GM23338 (cell line): Measurements from ENCODE around the gene TOMM70. TPM values are rescaled to one million over a fixed set of nuclear protein-coding genes. Genes with fewer than 3 reads are reported as not detected.

Source experiments
- ATAC-seq: fragments of 200-7000 bp; cut with Tn5 transposase; 3 replicates; pipeline ENCODE4 v1.9.1; 2020
- DNase-seq: peaks from one replicate; pipeline ENCODE4 v3.0.0-alpha.2; 2015; ENCODE audit warnings: low spot score
- H2AFZ ChIP-seq: fragments of 200-600 bp; sonication (generic); 2 replicates; pipeline ENCODE4 v1.8.0; 2016; ENCODE audit warnings: antibody characterized with exemption, mild to moderate bottlenecking, moderate library complexity
- H3F3A ChIP-seq: fragments of 200-600 bp; sonication (generic); replicated peaks from 2 replicates; pipeline ENCODE4 v1.8.0; 2017; ENCODE audit warnings: antibody characterized with exemption, mixed run types, low read depth
- H3K27ac ChIP-seq: fragments of 200-600 bp; sonication (generic); 2 replicates; pipeline ENCODE4 v1.6.1; 2016; ENCODE audit warnings: low read depth
- H3K27me3 ChIP-seq: fragments of 200-600 bp; sonication (generic); 2 replicates; pipeline ENCODE4 v1.8.0; 2016; ENCODE audit warnings: mild to moderate bottlenecking, mixed run types, moderate library complexity; ENCODE audit not compliant: insufficient read depth
- H3K36me3 ChIP-seq: fragments of 200-600 bp; sonication (generic); 2 replicates; pipeline ENCODE4 v1.8.0; 2016; ENCODE audit warnings: mild to moderate bottlenecking; ENCODE audit not compliant: insufficient read depth
- H3K4me1 ChIP-seq: fragments of 200-600 bp; sonication (generic); 2 replicates; pipeline ENCODE4 v1.8.0; 2016; ENCODE audit warnings: mild to moderate bottlenecking, moderate library complexity; ENCODE audit not compliant: insufficient read depth
- H3K4me2 ChIP-seq: fragments of 200-600 bp; sonication (generic); 2 replicates; pipeline ENCODE4 v1.7.1; 2017; ENCODE audit warnings: mixed run types
- H3K4me3 ChIP-seq: fragments of 200-600 bp; sonication (generic); 2 replicates; pipeline ENCODE4 v1.6.1; 2016; ENCODE audit warnings: mixed run types
- H3K79me2 ChIP-seq: fragments of 200-600 bp; sonication (generic); replicated peaks from 2 replicates; pipeline ENCODE4 v1.8.0; 2017; ENCODE audit warnings: mild to moderate bottlenecking; ENCODE audit not compliant: insufficient read depth
- H3K9me2 ChIP-seq: fragments of 200-600 bp; sonication (generic); 2 replicates; pipeline ENCODE4 v1.8.0; 2017; ENCODE audit not compliant: insufficient read depth
- H4K20me1 ChIP-seq: fragments of 200-600 bp; sonication (generic); replicated peaks from 2 replicates; pipeline ENCODE4 v1.8.0; 2017; ENCODE audit warnings: mild to moderate bottlenecking; ENCODE audit not compliant: insufficient read depth
- H3K27ac Mint-ChIP-seq: 2 replicates; pipeline ENCODE4 v1.8.0; 2020; ENCODE audit warnings: inconsistent platforms, mild to moderate bottlenecking, moderate library complexity, mixed read lengths
- H3K27me3 Mint-ChIP-seq: 3 replicates; pipeline ENCODE4 v1.8.0; 2022; ENCODE audit warnings: low read depth, mild to moderate bottlenecking, moderate library complexity, mixed read lengths, inconsistent platforms; ENCODE audit not compliant: insufficient read depth, poor library complexity
- H3K36me3 Mint-ChIP-seq: 3 replicates; pipeline ENCODE4 v1.8.0; 2021; ENCODE audit warnings: low read depth, mild to moderate bottlenecking, inconsistent platforms, moderate library complexity, mixed read lengths
- H3K4me1 Mint-ChIP-seq: 3 replicates; pipeline ENCODE4 v1.8.0; 2020; ENCODE audit warnings: mild to moderate bottlenecking, inconsistent platforms, mixed read lengths
- H3K4me3 Mint-ChIP-seq: 3 replicates; pipeline ENCODE4 v1.8.0; 2021; ENCODE audit warnings: moderate library complexity, mild to moderate bottlenecking, inconsistent platforms, mixed read lengths
- H3K9me3 Mint-ChIP-seq: 3 replicates; pipeline ENCODE4 v1.8.0; 2020; ENCODE audit warnings: moderate library complexity, mild to moderate bottlenecking, inconsistent platforms, mixed read lengths
- CREB1 ChIP-seq: fragments of 250-450 bp; sonication (Bioruptor Pico); IDR thresholded peaks from 2 replicates; pipeline ENCODE4 v1.5.0; 2020; ENCODE audit warnings: low read depth, mild to moderate bottlenecking, moderate library complexity
- EZH2 ChIP-seq: fragments of 200-600 bp; sonication (generic); IDR thresholded peaks from one replicate; pipeline ENCODE4 v1.8.0; 2017; ENCODE audit warnings: antibody characterized with exemption, mild to moderate bottlenecking, low read depth; ENCODE audit not compliant: unreplicated experiment
- EZH2phosphoT487 ChIP-seq: fragments of 200-600 bp; sonication (generic); IDR thresholded peaks from one replicate; pipeline ENCODE4 v1.8.1; 2018; ENCODE audit warnings: antibody characterized with exemption; ENCODE audit not compliant: unreplicated experiment
- POLR2AphosphoS5 ChIP-seq: IDR thresholded peaks from 2 replicates; pipeline ENCODE4 v1.6.1; 2016; ENCODE audit warnings: antibody characterized with exemption, low read depth
- ZNF114 ChIP-seq: fragments of 250-450 bp; sonication (Bioruptor Pico); IDR thresholded peaks from 2 replicates; pipeline ENCODE4 v1.5.0; 2020; ENCODE audit warnings: mild to moderate bottlenecking, moderate library complexity
- ZNF331 ChIP-seq: fragments of 250-450 bp; sonication (Bioruptor Pico); IDR thresholded peaks from 2 replicates; pipeline ENCODE4 v1.5.0; 2020; ENCODE audit warnings: low read depth, mild to moderate bottlenecking, moderate library complexity
- long read RNA-seq: library from polyadenylated mRNA; unstranded; transcript quantifications from one replicate; pipeline ENCODE4 v2.0.0, GENCODE V29; 2020; ENCODE audit not compliant: unreplicated experiment
- polyA plus RNA-seq: library from polyadenylated mRNA; unstranded; fragments of >200 nt; fragmentation: Nextera tagmentation; extraction: Ambion mirVana; gene quantifications from 2 replicates; pipeline ENCODE4 v1.2.1, GENCODE V29; 2016
- total RNA-seq: library from RNA; depleted of rRNA; stranded (reverse); fragments of >200 nt; shearing (Covaris generic); gene quantifications from 2 replicates; pipeline ENCODE4 v1.2.3, GENCODE V29; 2014; rRNA removed
- TF ChIP-seq, protein P1 (sequence below): IDR thresholded peaks from 2 replicates; pipeline ENCODE4 v1.6.1; 2016; ENCODE audit warnings: antibody characterized with exemption
- TF ChIP-seq, protein P2 (sequence below), 2 experiments: fragments of 200-600 bp in 1 of 2; sonication (generic) in 1 of 2; conservative IDR thresholded peaks; 2 replicates each; pipeline versions ENCODE4 v1.5.1 to v1.6.1; 2016 to 2017; ENCODE audit warnings: antibody characterized with exemption in 2 of 2, low read depth in 2 of 2, mild to moderate bottlenecking in 2 of 2, moderate library complexity in 1 of 2
- TF ChIP-seq, protein P3 (sequence below): fragments of 250-450 bp; sonication (Bioruptor Pico); IDR thresholded peaks from 2 replicates; pipeline ENCODE4 v1.5.0; 2020; ENCODE audit warnings: mild to moderate bottlenecking, moderate library complexity

TOMM70 gene
- total RNA-seq (66.8 and 67.5 TPM in 2 replicates), polyA plus RNA-seq (26.5 and 29.5 TPM in 2 replicates)
- long read RNA-seq, full-length matches to known transcripts, result 6 of 9 reads
- long read RNA-seq, partial matches to known transcripts, result 3 of 9 reads
- long read RNA-seq, other reads (novel, unspliced or antisense), result 0 of 9 reads

DNA sequence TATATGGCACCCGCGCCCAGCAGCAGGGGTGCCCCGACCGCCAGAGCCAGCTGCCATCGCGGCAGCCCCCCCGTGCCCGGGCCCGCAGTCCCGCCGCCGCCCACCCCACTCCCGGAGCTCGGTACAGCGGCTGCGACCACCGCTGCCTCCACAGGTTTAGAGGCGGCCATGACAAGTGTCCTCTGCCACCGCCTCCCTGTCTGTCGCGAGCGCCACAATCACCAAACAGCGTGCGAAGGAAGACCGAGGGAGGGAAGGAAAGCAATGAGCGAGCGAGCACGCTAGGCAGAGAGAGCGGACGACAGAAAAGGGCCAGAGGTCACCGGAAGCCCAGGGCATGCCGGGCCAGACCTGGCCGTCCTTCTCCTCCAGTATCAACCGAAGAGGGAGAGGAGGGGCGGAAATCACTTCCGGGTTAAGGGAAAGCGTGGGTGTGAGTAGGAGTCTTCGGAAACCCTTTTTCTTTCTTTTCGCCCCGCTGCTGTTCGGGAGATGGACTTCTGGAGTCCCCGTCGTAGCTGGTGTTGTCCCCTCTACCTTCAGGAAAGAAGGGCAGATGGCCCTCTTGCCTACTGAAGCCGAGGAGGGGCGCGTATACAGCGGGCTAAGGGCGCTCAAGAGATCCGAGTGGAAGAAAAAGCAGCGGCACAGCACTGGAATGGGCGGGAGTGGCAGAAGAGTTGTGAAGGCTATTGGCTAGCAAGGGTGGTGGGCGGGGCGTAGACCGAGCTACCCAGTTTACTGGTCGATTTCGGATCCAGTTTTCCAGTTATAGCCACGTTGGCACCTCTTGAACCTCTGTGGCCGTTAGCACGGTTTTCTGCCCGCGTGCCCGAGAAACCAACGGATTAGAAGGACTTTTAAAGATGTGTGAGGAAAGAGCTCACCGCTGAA lies at the start of gene TOMM70, which contains the start of gene LNP1:
TOMM70 (minus strand) TSS at position 310 of the 894 bp plus-strand sequence; CDS start at position 170, 140 bp downstream.
LNP1 (plus strand) TSS at position 760 of the 894 bp plus-strand sequence. CDS start 28,191 bp downstream, outside the sequence.
- Histone ChIP-seq H3K4me2 (peak within 1 kb of the TSS; percentile 89), H3K4me1 (peaks cover 16% of the 10 kb centered on the region; the same call in 1 of the 2 replicates), H3K79me2 (peaks cover 87% of the 10 kb centered on the region), H3K27me3 (no peaks in the 10 kb centered on the region), H2AFZ (peak within 1 kb of the TSS; percentile 90), H3K9me2 (no peaks in the 10 kb centered on the region), H4K20me1 (peaks cover 21% of the 10 kb centered on the region), H3K4me3 (peak within 1 kb of the TSS; percentile 65), H3F3A (no peaks in the 10 kb centered on the region), H3K27ac (peak within 1 kb of the TSS; percentile 96), H3K36me3 (no peaks in the 10 kb centered on the region)
- H3K9me3 Mint-ChIP-seq, result no peaks in the 10 kb centered on the region
- TF ChIP-seq POLR2AphosphoS5 (peak; percentile 85), EZH2 (no peak), ZNF114 (CRISPR knock-in tag) (no peak)
- TF ChIP-seq, protein P1, sequence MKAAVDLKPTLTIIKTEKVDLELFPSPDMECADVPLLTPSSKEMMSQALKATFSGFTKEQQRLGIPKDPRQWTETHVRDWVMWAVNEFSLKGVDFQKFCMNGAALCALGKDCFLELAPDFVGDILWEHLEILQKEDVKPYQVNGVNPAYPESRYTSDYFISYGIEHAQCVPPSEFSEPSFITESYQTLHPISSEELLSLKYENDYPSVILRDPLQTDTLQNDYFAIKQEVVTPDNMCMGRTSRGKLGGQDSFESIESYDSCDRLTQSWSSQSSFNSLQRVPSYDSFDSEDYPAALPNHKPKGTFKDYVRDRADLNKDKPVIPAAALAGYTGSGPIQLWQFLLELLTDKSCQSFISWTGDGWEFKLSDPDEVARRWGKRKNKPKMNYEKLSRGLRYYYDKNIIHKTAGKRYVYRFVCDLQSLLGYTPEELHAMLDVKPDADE, result peak; percentile 78
- peaks cover 12% of the 10 kb centered on the region for H3K36me3 Mint-ChIP-seq
- ATAC-seq, result peak; percentile 94
- H3K4me1 Mint-ChIP-seq, result peaks cover 22% of the 10 kb centered on the region
- peak; percentile 99 for DNase-seq
- peaks cover 5% of the 10 kb centered on the region for H3K27me3 Mint-ChIP-seq
- H3K4me3 Mint-ChIP-seq, result peak within 1 kb of the TSS; percentile 91
- H3K27ac Mint-ChIP-seq, result peak within 1 kb of the TSS; percentile 99

DNA sequence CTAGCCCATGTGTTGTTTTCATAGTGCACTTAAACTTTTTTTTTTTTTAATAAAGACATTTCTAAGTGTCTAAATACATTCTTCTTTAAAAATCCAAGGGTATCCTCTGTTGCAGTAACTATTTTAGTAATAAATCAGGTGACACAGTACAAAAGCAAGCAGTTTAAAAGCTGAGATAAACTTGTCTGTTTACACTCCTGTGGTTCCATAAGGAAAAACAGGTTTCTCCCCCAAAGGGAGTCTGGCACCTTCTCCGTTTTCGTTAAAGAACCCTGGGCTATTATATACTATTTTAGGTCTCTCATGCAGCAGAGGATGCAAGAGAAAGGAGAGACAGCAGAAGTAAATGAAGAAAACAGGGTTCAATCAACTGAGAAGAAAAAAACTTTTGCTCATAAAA lies 48.3 kb upstream of the TOMM70 start:
- no peak overlapping the region for H3K4me3 Mint-ChIP-seq
- Histone ChIP-seq H3K27ac (no peak overlapping the region), H3K9me2 (no peaks in the 10 kb centered on the region), H3K36me3 (peaks cover 18% of the 10 kb centered on the region; the same call in 1 of the 2 replicates), H3K4me1 (peaks cover 4% of the 10 kb centered on the region; the same call in 1 of the 2 replicates), H3K27me3 (no peaks in the 10 kb centered on the region), H2AFZ (no peak overlapping the region), H3F3A (no peaks in the 10 kb centered on the region), H4K20me1 (no peaks in the 10 kb centered on the region), H3K4me2 (0 out of 2 replicates have a peak overlapping the region, but pooled peaks have one; percentile 4), H3K4me3 (no peak overlapping the region), H3K79me2 (no peaks in the 10 kb centered on the region)
- H3K9me3 Mint-ChIP-seq, result peaks cover 43% of the 10 kb centered on the region
- H3K27ac Mint-ChIP-seq, result no peak overlapping the region
- peaks cover 3% of the 10 kb centered on the region for H3K27me3 Mint-ChIP-seq
- H3K4me1 Mint-ChIP-seq, result peaks cover 11% of the 10 kb centered on the region; the same call in 2 of the 3 replicates
- H3K36me3 Mint-ChIP-seq, result peaks cover 42% of the 10 kb centered on the region
- DNase-seq (no peak), ATAC-seq (no peak)
- TF ChIP-seq EZH2phosphoT487, result no peak
- TF ChIP-seq ZNF331, result no peak
- TF ChIP-seq EZH2, result no peak
- TF ChIP-seq, protein P2, sequence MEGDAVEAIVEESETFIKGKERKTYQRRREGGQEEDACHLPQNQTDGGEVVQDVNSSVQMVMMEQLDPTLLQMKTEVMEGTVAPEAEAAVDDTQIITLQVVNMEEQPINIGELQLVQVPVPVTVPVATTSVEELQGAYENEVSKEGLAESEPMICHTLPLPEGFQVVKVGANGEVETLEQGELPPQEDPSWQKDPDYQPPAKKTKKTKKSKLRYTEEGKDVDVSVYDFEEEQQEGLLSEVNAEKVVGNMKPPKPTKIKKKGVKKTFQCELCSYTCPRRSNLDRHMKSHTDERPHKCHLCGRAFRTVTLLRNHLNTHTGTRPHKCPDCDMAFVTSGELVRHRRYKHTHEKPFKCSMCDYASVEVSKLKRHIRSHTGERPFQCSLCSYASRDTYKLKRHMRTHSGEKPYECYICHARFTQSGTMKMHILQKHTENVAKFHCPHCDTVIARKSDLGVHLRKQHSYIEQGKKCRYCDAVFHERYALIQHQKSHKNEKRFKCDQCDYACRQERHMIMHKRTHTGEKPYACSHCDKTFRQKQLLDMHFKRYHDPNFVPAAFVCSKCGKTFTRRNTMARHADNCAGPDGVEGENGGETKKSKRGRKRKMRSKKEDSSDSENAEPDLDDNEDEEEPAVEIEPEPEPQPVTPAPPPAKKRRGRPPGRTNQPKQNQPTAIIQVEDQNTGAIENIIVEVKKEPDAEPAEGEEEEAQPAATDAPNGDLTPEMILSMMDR (conservative IDR thresholded peaks at IDR 0.05; ENCODE audit: low read depth in 2 of 2), result no peak
- TF ChIP-seq, protein P3, sequence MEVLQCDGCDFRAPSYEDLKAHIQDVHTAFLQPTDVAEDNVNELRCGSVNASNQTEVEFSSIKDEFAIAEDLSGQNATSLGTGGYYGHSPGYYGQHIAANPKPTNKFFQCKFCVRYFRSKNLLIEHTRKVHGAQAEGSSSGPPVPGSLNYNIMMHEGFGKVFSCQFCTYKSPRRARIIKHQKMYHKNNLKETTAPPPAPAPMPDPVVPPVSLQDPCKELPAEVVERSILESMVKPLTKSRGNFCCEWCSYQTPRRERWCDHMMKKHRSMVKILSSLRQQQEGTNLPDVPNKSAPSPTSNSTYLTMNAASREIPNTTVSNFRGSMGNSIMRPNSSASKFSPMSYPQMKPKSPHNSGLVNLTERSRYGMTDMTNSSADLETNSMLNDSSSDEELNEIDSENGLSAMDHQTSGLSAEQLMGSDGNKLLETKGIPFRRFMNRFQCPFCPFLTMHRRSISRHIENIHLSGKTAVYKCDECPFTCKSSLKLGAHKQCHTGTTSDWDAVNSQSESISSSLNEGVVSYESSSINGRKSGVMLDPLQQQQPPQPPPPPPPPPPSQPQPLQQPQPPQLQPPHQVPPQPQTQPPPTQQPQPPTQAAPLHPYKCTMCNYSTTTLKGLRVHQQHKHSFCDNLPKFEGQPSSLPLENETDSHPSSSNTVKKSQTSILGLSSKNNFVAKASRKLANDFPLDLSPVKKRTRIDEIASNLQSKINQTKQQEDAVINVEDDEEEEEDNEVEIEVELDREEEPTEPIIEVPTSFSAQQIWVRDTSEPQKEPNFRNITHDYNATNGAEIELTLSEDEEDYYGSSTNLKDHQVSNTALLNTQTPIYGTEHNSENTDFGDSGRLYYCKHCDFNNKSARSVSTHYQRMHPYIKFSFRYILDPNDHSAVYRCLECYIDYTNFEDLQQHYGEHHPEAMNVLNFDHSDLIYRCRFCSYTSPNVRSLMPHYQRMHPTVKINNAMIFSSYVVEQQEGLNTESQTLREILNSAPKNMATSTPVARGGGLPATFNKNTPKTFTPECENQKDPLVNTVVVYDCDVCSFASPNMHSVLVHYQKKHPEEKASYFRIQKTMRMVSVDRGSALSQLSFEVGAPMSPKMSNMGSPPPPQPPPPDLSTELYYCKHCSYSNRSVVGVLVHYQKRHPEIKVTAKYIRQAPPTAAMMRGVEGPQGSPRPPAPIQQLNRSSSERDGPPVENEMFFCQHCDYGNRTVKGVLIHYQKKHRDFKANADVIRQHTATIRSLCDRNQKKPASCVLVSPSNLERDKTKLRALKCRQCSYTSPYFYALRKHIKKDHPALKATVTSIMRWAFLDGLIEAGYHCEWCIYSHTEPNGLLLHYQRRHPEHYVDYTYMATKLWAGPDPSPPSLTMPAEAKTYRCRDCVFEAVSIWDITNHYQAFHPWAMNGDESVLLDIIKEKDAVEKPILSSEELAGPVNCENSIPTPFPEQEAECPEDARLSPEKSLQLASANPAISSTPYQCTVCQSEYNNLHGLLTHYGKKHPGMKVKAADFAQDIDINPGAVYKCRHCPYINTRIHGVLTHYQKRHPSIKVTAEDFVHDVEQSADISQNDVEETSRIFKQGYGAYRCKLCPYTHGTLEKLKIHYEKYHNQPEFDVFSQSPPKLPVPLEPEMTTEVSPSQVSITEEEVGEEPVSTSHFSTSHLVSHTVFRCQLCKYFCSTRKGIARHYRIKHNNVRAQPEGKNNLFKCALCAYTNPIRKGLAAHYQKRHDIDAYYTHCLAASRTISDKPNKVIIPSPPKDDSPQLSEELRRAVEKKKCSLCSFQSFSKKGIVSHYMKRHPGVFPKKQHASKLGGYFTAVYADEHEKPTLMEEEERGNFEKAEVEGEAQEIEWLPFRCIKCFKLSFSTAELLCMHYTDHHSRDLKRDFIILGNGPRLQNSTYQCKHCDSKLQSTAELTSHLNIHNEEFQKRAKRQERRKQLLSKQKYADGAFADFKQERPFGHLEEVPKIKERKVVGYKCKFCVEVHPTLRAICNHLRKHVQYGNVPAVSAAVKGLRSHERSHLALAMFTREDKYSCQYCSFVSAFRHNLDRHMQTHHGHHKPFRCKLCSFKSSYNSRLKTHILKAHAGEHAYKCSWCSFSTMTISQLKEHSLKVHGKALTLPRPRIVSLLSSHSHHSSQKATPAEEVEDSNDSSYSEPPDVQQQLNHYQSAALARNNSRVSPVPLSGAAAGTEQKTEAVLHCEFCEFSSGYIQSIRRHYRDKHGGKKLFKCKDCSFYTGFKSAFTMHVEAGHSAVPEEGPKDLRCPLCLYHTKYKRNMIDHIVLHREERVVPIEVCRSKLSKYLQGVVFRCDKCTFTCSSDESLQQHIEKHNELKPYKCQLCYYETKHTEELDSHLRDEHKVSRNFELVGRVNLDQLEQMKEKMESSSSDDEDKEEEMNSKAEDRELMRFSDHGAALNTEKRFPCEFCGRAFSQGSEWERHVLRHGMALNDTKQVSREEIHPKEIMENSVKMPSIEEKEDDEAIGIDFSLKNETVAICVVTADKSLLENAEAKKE (CRISPR knock-in tag), result no peak
- TF ChIP-seq CREB1 (CRISPR knock-in tag), result no peak
